GM23338 (cell line): Measurements from ENCODE around the gene CITED1. TPM values are rescaled to one million over a fixed set of nuclear protein-coding genes. Genes with fewer than 3 reads are reported as not detected.

Experiments
- ATAC-seq: fragments of 200-7000 bp; cut with Tn5 transposase; 3 replicates; pipeline ENCODE4 v1.9.1; 2020
- DNase-seq: peaks from one replicate; pipeline ENCODE4 v3.0.0-alpha.2; 2015; ENCODE audit warnings: low spot score
- H2AFZ ChIP-seq: fragments of 200-600 bp; sonication (generic); 2 replicates; pipeline ENCODE4 v1.8.0; 2016; ENCODE audit warnings: antibody characterized with exemption, mild to moderate bottlenecking, moderate library complexity
- H3F3A ChIP-seq: fragments of 200-600 bp; sonication (generic); replicated peaks from 2 replicates; pipeline ENCODE4 v1.8.0; 2017; ENCODE audit warnings: antibody characterized with exemption, mixed run types, low read depth
- H3K27ac ChIP-seq: fragments of 200-600 bp; sonication (generic); 2 replicates; pipeline ENCODE4 v1.6.1; 2016; ENCODE audit warnings: low read depth
- H3K27me3 ChIP-seq: fragments of 200-600 bp; sonication (generic); 2 replicates; pipeline ENCODE4 v1.8.0; 2016; ENCODE audit warnings: mild to moderate bottlenecking, mixed run types, moderate library complexity; ENCODE audit not compliant: insufficient read depth
- H3K36me3 ChIP-seq: fragments of 200-600 bp; sonication (generic); 2 replicates; pipeline ENCODE4 v1.8.0; 2016; ENCODE audit warnings: mild to moderate bottlenecking; ENCODE audit not compliant: insufficient read depth
- H3K4me1 ChIP-seq: fragments of 200-600 bp; sonication (generic); 2 replicates; pipeline ENCODE4 v1.8.0; 2016; ENCODE audit warnings: mild to moderate bottlenecking, moderate library complexity; ENCODE audit not compliant: insufficient read depth
- H3K4me2 ChIP-seq: fragments of 200-600 bp; sonication (generic); 2 replicates; pipeline ENCODE4 v1.7.1; 2017; ENCODE audit warnings: mixed run types
- H3K4me3 ChIP-seq: fragments of 200-600 bp; sonication (generic); 2 replicates; pipeline ENCODE4 v1.6.1; 2016; ENCODE audit warnings: mixed run types
- H3K79me2 ChIP-seq: fragments of 200-600 bp; sonication (generic); replicated peaks from 2 replicates; pipeline ENCODE4 v1.8.0; 2017; ENCODE audit warnings: mild to moderate bottlenecking; ENCODE audit not compliant: insufficient read depth
- H3K9me2 ChIP-seq: fragments of 200-600 bp; sonication (generic); 2 replicates; pipeline ENCODE4 v1.8.0; 2017; ENCODE audit not compliant: insufficient read depth
- H4K20me1 ChIP-seq: fragments of 200-600 bp; sonication (generic); replicated peaks from 2 replicates; pipeline ENCODE4 v1.8.0; 2017; ENCODE audit warnings: mild to moderate bottlenecking; ENCODE audit not compliant: insufficient read depth
- H3K27ac Mint-ChIP-seq: 2 replicates; pipeline ENCODE4 v1.8.0; 2020; ENCODE audit warnings: inconsistent platforms, mild to moderate bottlenecking, moderate library complexity, mixed read lengths
- H3K27me3 Mint-ChIP-seq: 3 replicates; pipeline ENCODE4 v1.8.0; 2022; ENCODE audit warnings: low read depth, mild to moderate bottlenecking, moderate library complexity, mixed read lengths, inconsistent platforms; ENCODE audit not compliant: insufficient read depth, poor library complexity
- H3K36me3 Mint-ChIP-seq: 3 replicates; pipeline ENCODE4 v1.8.0; 2021; ENCODE audit warnings: low read depth, mild to moderate bottlenecking, inconsistent platforms, moderate library complexity, mixed read lengths
- H3K4me1 Mint-ChIP-seq: 3 replicates; pipeline ENCODE4 v1.8.0; 2020; ENCODE audit warnings: mild to moderate bottlenecking, inconsistent platforms, mixed read lengths
- H3K4me3 Mint-ChIP-seq: 3 replicates; pipeline ENCODE4 v1.8.0; 2021; ENCODE audit warnings: moderate library complexity, mild to moderate bottlenecking, inconsistent platforms, mixed read lengths
- H3K9me3 Mint-ChIP-seq: 3 replicates; pipeline ENCODE4 v1.8.0; 2020; ENCODE audit warnings: moderate library complexity, mild to moderate bottlenecking, inconsistent platforms, mixed read lengths
- EZH2 ChIP-seq: fragments of 200-600 bp; sonication (generic); IDR thresholded peaks from one replicate; pipeline ENCODE4 v1.8.0; 2017; ENCODE audit warnings: antibody characterized with exemption, mild to moderate bottlenecking, low read depth; ENCODE audit not compliant: unreplicated experiment
- EZH2phosphoT487 ChIP-seq: fragments of 200-600 bp; sonication (generic); IDR thresholded peaks from one replicate; pipeline ENCODE4 v1.8.1; 2018; ENCODE audit warnings: antibody characterized with exemption; ENCODE audit not compliant: unreplicated experiment
- ZNF331 ChIP-seq: fragments of 250-450 bp; sonication (Bioruptor Pico); IDR thresholded peaks from 2 replicates; pipeline ENCODE4 v1.5.0; 2020; ENCODE audit warnings: low read depth, mild to moderate bottlenecking, moderate library complexity
- polyA plus RNA-seq: library from polyadenylated mRNA; unstranded; fragments of >200 nt; fragmentation: Nextera tagmentation; extraction: Ambion mirVana; gene quantifications from 2 replicates; pipeline ENCODE4 v1.2.1, GENCODE V29; 2016
- total RNA-seq: library from RNA; depleted of rRNA; stranded (reverse); fragments of >200 nt; shearing (Covaris generic); gene quantifications from 2 replicates; pipeline ENCODE4 v1.2.3, GENCODE V29; 2014
- TF ChIP-seq, protein P1 (sequence below): IDR thresholded peaks from 2 replicates; pipeline ENCODE4 v1.6.1; 2016; ENCODE audit warnings: antibody characterized with exemption
- TF ChIP-seq, protein P2 (sequence below), 2 experiments: fragments of 200-600 bp in 1 of 2; sonication (generic) in 1 of 2; conservative IDR thresholded peaks; 2 replicates each; pipeline versions ENCODE4 v1.5.1 to v1.6.1; 2016 to 2017; ENCODE audit warnings: antibody characterized with exemption in 2 of 2, low read depth in 2 of 2, mild to moderate bottlenecking in 2 of 2, moderate library complexity in 1 of 2
- TF ChIP-seq, protein P3 (sequence below): IDR thresholded peaks from one replicate; pipeline ENCODE4 v1.6.1; 2018; ENCODE audit warnings: antibody characterized with exemption; ENCODE audit not compliant: unreplicated experiment

The CITED1 gene
- total and polyA plus RNA-seq, 2 experiments from 2014 or later: 0.45 to 1.1 TPM

DNA sequence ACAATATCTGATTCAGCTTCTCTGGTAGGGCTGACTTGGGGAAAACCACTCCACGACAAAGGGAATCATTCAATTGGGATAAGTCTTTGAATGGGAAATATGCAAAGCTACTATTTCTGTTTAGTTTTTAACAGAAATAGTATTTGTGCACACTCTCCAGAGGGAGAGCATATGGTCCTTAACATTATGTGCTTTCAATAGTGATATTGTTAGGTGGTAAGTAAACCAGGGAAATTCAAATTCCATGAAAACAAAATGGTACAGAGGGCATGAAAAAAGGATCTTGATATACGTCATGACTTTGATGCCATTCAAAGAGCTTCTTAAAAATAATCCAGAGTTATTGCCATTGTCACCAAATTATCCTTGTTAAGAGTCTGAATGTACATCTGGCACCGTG, 47.1 kb upstream of the CITED1 start (continued):
- TF ChIP-seq ZNF331 (CRISPR knock-in tag): no peak
- TF ChIP-seq, protein P1, sequence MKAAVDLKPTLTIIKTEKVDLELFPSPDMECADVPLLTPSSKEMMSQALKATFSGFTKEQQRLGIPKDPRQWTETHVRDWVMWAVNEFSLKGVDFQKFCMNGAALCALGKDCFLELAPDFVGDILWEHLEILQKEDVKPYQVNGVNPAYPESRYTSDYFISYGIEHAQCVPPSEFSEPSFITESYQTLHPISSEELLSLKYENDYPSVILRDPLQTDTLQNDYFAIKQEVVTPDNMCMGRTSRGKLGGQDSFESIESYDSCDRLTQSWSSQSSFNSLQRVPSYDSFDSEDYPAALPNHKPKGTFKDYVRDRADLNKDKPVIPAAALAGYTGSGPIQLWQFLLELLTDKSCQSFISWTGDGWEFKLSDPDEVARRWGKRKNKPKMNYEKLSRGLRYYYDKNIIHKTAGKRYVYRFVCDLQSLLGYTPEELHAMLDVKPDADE: no peak
- TF ChIP-seq, protein P2, sequence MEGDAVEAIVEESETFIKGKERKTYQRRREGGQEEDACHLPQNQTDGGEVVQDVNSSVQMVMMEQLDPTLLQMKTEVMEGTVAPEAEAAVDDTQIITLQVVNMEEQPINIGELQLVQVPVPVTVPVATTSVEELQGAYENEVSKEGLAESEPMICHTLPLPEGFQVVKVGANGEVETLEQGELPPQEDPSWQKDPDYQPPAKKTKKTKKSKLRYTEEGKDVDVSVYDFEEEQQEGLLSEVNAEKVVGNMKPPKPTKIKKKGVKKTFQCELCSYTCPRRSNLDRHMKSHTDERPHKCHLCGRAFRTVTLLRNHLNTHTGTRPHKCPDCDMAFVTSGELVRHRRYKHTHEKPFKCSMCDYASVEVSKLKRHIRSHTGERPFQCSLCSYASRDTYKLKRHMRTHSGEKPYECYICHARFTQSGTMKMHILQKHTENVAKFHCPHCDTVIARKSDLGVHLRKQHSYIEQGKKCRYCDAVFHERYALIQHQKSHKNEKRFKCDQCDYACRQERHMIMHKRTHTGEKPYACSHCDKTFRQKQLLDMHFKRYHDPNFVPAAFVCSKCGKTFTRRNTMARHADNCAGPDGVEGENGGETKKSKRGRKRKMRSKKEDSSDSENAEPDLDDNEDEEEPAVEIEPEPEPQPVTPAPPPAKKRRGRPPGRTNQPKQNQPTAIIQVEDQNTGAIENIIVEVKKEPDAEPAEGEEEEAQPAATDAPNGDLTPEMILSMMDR (conservative IDR thresholded peaks at IDR 0.05; ENCODE audit: low read depth in 2 of 2): no peak

DNA sequence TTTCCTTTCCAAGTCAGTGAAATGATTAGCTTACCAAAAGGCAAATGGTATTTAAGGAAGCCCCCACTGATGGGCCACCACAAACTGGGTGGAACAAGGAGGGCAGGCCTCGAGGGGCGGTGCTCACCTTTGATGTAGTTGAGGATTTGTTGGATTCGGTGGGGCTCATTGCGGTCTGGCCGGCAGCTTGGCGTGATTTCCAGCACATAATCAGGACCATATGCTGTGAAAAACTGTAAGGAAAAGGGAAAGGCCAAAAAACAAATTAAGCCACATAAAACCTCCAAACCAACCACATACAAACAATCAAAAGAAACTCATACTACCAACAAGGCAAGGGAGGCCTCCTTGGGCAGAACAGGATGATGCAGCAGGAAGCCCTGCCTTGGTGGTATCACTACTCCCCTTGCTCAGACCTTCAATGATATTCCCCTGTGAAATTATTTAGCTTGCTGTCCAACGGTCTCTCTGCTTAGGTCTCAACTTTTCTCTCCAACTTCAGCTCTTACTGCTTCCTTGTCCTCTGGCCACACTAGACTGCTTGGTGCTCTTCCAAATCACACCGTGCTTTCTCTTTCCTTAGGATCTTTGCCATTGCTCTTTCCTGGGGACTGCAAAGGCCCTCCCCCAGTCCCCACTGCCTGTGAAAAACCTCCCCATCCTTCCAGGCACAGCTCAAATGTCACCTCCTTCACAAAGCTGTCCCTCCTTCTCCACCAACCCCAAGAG, 46.1 kb upstream of the CITED1 start:
- H3K36me3 ChIP-seq: no peaks in the 10 kb centered on the region
- DNase-seq (no peak), ATAC-seq (no peak)
- no peak overlapping the region for H2AFZ ChIP-seq
- H3K27me3 ChIP-seq: no peaks in the 10 kb centered on the region
- no peaks in the 10 kb centered on the region for H3K9me2 ChIP-seq
- Mint-ChIP-seq H3K36me3 (peaks cover 5% of the 10 kb centered on the region; the same call in 1 of the 3 replicates), H3K9me3 (no peaks in the 10 kb centered on the region), H3K4me3 (no peak overlapping the region), H3K27ac (no peak overlapping the region), H3K4me1 (peaks cover 19% of the 10 kb centered on the region), H3K27me3 (peaks cover 10% of the 10 kb centered on the region)
- H3F3A ChIP-seq: no peaks in the 10 kb centered on the region
- H3K4me3 ChIP-seq: no peak overlapping the region
- no peaks in the 10 kb centered on the region for H4K20me1 ChIP-seq
- H3K4me2 ChIP-seq: no peak overlapping the region
- TF ChIP-seq EZH2 (no peak), EZH2phosphoT487 (no peak)
- TF ChIP-seq, protein P3, sequence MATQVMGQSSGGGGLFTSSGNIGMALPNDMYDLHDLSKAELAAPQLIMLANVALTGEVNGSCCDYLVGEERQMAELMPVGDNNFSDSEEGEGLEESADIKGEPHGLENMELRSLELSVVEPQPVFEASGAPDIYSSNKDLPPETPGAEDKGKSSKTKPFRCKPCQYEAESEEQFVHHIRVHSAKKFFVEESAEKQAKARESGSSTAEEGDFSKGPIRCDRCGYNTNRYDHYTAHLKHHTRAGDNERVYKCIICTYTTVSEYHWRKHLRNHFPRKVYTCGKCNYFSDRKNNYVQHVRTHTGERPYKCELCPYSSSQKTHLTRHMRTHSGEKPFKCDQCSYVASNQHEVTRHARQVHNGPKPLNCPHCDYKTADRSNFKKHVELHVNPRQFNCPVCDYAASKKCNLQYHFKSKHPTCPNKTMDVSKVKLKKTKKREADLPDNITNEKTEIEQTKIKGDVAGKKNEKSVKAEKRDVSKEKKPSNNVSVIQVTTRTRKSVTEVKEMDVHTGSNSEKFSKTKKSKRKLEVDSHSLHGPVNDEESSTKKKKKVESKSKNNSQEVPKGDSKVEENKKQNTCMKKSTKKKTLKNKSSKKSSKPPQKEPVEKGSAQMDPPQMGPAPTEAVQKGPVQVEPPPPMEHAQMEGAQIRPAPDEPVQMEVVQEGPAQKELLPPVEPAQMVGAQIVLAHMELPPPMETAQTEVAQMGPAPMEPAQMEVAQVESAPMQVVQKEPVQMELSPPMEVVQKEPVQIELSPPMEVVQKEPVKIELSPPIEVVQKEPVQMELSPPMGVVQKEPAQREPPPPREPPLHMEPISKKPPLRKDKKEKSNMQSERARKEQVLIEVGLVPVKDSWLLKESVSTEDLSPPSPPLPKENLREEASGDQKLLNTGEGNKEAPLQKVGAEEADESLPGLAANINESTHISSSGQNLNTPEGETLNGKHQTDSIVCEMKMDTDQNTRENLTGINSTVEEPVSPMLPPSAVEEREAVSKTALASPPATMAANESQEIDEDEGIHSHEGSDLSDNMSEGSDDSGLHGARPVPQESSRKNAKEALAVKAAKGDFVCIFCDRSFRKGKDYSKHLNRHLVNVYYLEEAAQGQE: no peak
- H3K27ac ChIP-seq: no peak overlapping the region
- H3K79me2 ChIP-seq: no peaks in the 10 kb centered on the region
- H3K4me1 ChIP-seq: peaks cover 5% of the 10 kb centered on the region
